GM12892 (cell line): ENCODE data around the gene AQP3.

ENCODE experiments used
- POLR2A ChIP-seq: IDR thresholded peaks from 2 replicates; pipeline ENCODE4 v1.6.1; 2011; ENCODE audit warnings: low read depth, low read length, control low read depth
- POLR2AphosphoS5 ChIP-seq: IDR thresholded peaks from 2 replicates; pipeline ENCODE4 v1.6.1; 2011; ENCODE audit warnings: low read depth, low read length, control low read depth

- TF ChIP-seq POLR2A (no peak), POLR2AphosphoS5 (no peak)
Measured at GRCh38 chr9:33443464-33444154, 3.8 kb downstream of the AQP3 start.
